IMR-90 (cell line): Measurements from ENCODE around the gene GPR183. TPM values are rescaled to one million over a fixed set of nuclear protein-coding genes. Genes with fewer than 3 reads are reported as not detected.

Experiments used
- ATAC-seq: fragments of 200-7000 bp; cut with Tn5 transposase; 2 replicates; pipeline ENCODE4 v1.9.1; 2020; ENCODE audit warnings: low read depth, mild to moderate bottlenecking, moderate library complexity
- BruUV-seq: library from RNA; stranded (reverse); fragments of 400-500 nt; replicated peaks from 2 replicates; lab custom pipeline; 2021; lab: Mats Ljungman, UMichigan
- CTCF ChIA-PET: fragments of 300-600 bp; formaldehyde crosslinking; extraction: SDS; loops from one replicate; lab custom pipeline; 2021; ENCODE audit warnings: antibody characterized with exemption; lab: Yijun Ruan, JAX
- POLR2A ChIA-PET: fragments of 300-600 bp; sonication (Branson Sonifier 250); formaldehyde crosslinking; loops from one replicate; lab custom pipeline; 2022; ENCODE audit warnings: antibody characterized with exemption; ENCODE audit not compliant: unreplicated experiment; lab: Charles Lee
- DNase-seq: peaks from one replicate; pipeline ENCODE4 v3.0.0; 2013
- H2AFZ ChIP-seq: replicated peaks from 2 replicates; pipeline ENCODE3; 2013; ENCODE audit warnings: low read length, mild to moderate bottlenecking; ENCODE audit not compliant: poor library complexity
- H2AK5ac ChIP-seq: 2 replicates; pipeline ENCODE4 v1.6.1; 2013; ENCODE audit warnings: low read depth, low read length, inconsistent platforms
- H2AK9ac ChIP-seq: replicated peaks from 2 replicates; pipeline ENCODE3; 2013; ENCODE audit warnings: mild to moderate bottlenecking, low read depth, low read length, moderate library complexity; ENCODE audit not compliant: poor library complexity
- H2BK120ac ChIP-seq: 2 replicates; pipeline ENCODE4 v1.6.1; 2013; ENCODE audit warnings: low read depth, low read length, inconsistent platforms
- H2BK15ac ChIP-seq: 3 replicates; pipeline ENCODE4 v1.6.1; 2013; ENCODE audit warnings: low read depth, low read length, inconsistent platforms
- H2BK20ac ChIP-seq: 2 replicates; pipeline ENCODE4 v1.6.1; 2013; ENCODE audit warnings: low read depth, mild to moderate bottlenecking, inconsistent platforms, low read length, moderate library complexity
- H2BK5ac ChIP-seq: 2 replicates; pipeline ENCODE4 v1.6.1; 2013; ENCODE audit warnings: mild to moderate bottlenecking, low read depth, low read length, inconsistent platforms; ENCODE audit not compliant: poor library complexity, severe bottlenecking
- H3K14ac ChIP-seq: replicated peaks from 2 replicates; pipeline ENCODE4 v1.6.1; 2013; ENCODE audit warnings: low read depth, low read length, inconsistent platforms
- H3K18ac ChIP-seq: 2 replicates; pipeline ENCODE4 v1.6.1; 2013; ENCODE audit warnings: low read depth, low read length, control low read depth
- H3K23ac ChIP-seq: 2 replicates; pipeline ENCODE4 v1.6.1; 2013; ENCODE audit warnings: low read depth, low read length, inconsistent platforms
- H3K27ac ChIP-seq: 2 replicates; pipeline ENCODE4 v1.5.1; 2013; ENCODE audit warnings: mild to moderate bottlenecking, control low read depth, low read length; ENCODE audit not compliant: insufficient read depth
- H3K27me3 ChIP-seq: 2 replicates; pipeline ENCODE4 v1.6.1; 2013; ENCODE audit warnings: low read length; ENCODE audit not compliant: control insufficient read depth, insufficient read depth
- H3K36me3 ChIP-seq: 2 replicates; pipeline ENCODE4 v1.6.1; 2013; ENCODE audit warnings: low read length, mixed read lengths; ENCODE audit not compliant: control insufficient read depth, insufficient read depth
- H3K4ac ChIP-seq: 2 replicates; pipeline ENCODE4 v1.6.1; 2013; ENCODE audit warnings: low read depth, low read length, inconsistent platforms
- H3K4me1 ChIP-seq: 2 replicates; pipeline ENCODE4 v1.6.1; 2013; ENCODE audit warnings: low read length, mixed read lengths; ENCODE audit not compliant: control insufficient read depth, insufficient read depth
- H3K4me2 ChIP-seq: 2 replicates; pipeline ENCODE4 v1.6.1; 2013; ENCODE audit warnings: low read depth, mild to moderate bottlenecking, control low read depth, low read length, moderate library complexity
- H3K4me3 ChIP-seq: 2 replicates; pipeline ENCODE4 v1.5.1; 2013; ENCODE audit warnings: low read depth, mild to moderate bottlenecking, control low read depth, low read length, moderate library complexity; ENCODE audit not compliant: insufficient read depth
- H3K56ac ChIP-seq: 2 replicates; pipeline ENCODE4 v1.6.1; 2013; ENCODE audit warnings: low read length, inconsistent platforms; ENCODE audit not compliant: insufficient read depth; ENCODE audit errors: extremely low read depth
- H3K79me1 ChIP-seq, 2 experiments: 2 replicates each; pipeline ENCODE4 v1.6.1; 2013; ENCODE audit warnings: low read length in 2 of 2, inconsistent platforms in 1 of 2, low read depth in 1 of 2
- H3K9ac ChIP-seq: 2 replicates; pipeline ENCODE4 v1.6.1; 2013; ENCODE audit warnings: low read depth, low read length, control low read depth
- H3K9me1 ChIP-seq: 2 replicates; pipeline ENCODE4 v1.6.1; 2013; ENCODE audit warnings: low read length, inconsistent platforms; ENCODE audit not compliant: insufficient read depth
- H3K9me3 ChIP-seq: 2 replicates; pipeline ENCODE4 v1.6.1; 2013; ENCODE audit warnings: low read length; ENCODE audit not compliant: control insufficient read depth, insufficient read depth
- H4K20me1 ChIP-seq: 2 replicates; pipeline ENCODE4 v1.6.1; 2013; ENCODE audit warnings: low read length, inconsistent platforms; ENCODE audit not compliant: insufficient read depth
- H4K5ac ChIP-seq: 2 replicates; pipeline ENCODE4 v1.6.1; 2013; ENCODE audit warnings: mild to moderate bottlenecking, low read depth, low read length, control low read depth
- H4K8ac ChIP-seq, 2 experiments: 2 replicates each; pipeline ENCODE4 v1.6.1; 2013; ENCODE audit warnings: low read depth in 2 of 2, low read length in 2 of 2, control low read depth in 1 of 2, inconsistent platforms in 1 of 2
- H4K91ac ChIP-seq: 2 replicates; pipeline ENCODE4 v1.6.1; 2013; ENCODE audit warnings: low read depth, low read length, inconsistent platforms; ENCODE audit not compliant: insufficient read depth
- BHLHE40 ChIP-seq: fragments of 150-350 bp; IDR thresholded peaks from 2 replicates; pipeline ENCODE4 v1.6.1; 2016; ENCODE audit warnings: mild to moderate bottlenecking, low read depth, low read length
- CEBPB ChIP-seq: IDR thresholded peaks from 2 replicates; pipeline ENCODE4 v1.6.1; 2012; ENCODE audit warnings: low read depth, low read length, improper control_type of control experiment
- CHD1 ChIP-seq: IDR thresholded peaks from 2 replicates; pipeline ENCODE4 v1.6.1; 2012; ENCODE audit warnings: low read depth, low read length, improper control_type of control experiment
- FOS ChIP-seq: fragments of 150-350 bp; IDR thresholded peaks from 2 replicates; pipeline ENCODE4 v1.6.1; 2016; ENCODE audit warnings: low read depth, low read length
- MAFK ChIP-seq: IDR thresholded peaks from 2 replicates; pipeline ENCODE4 v1.6.1; 2012; ENCODE audit warnings: low read depth, low read length, improper control_type of control experiment
- MAZ ChIP-seq: IDR thresholded peaks from 2 replicates; pipeline ENCODE4 v1.6.1; 2012; ENCODE audit warnings: low read depth, mild to moderate bottlenecking, low read length, improper control_type of control experiment, moderate library complexity, borderline replicate concordance
- MXI1 ChIP-seq: IDR thresholded peaks from 2 replicates; pipeline ENCODE4 v1.6.1; 2012; ENCODE audit warnings: low read depth, mild to moderate bottlenecking, low read length, moderate library complexity, borderline replicate concordance
- NFE2L2 ChIP-seq: fragments of 150-350 bp; IDR thresholded peaks from 2 replicates; pipeline ENCODE4 v1.6.1; 2016; ENCODE audit warnings: low read depth, mild to moderate bottlenecking, low read length
- POLR2A ChIP-seq: IDR thresholded peaks from 2 replicates; pipeline ENCODE4 v1.6.1; 2012; ENCODE audit warnings: mild to moderate bottlenecking, low read depth, low read length
- RAD21 ChIP-seq: IDR thresholded peaks from 2 replicates; pipeline ENCODE4 v1.6.1; 2012; ENCODE audit warnings: low read length, improper control_type of control experiment
- RCOR1 ChIP-seq: IDR thresholded peaks from 2 replicates; pipeline ENCODE4 v1.6.1; 2012; ENCODE audit warnings: mild to moderate bottlenecking, low read length, improper control_type of control experiment; ENCODE audit not compliant: insufficient replicate concordance
- RFX5 ChIP-seq: IDR thresholded peaks from 2 replicates; pipeline ENCODE4 v1.8.0; 2012; ENCODE audit warnings: low read depth, mild to moderate bottlenecking, low read length, moderate library complexity
- SMC3 ChIP-seq: fragments of 150-350 bp; IDR thresholded peaks from 2 replicates; pipeline ENCODE4 v1.6.1; 2016; ENCODE audit warnings: low read depth, mild to moderate bottlenecking, antibody characterized with exemption, low read length, moderate library complexity
- WGBS, 2 experiments: methylation state at CpG; one replicate each; pipeline versions ENCODE4 v1.1.5 to v1.1.7; 2013; ENCODE audit warnings: missing lambda C conversion rate in 2 of 2; ENCODE audit not compliant: insufficient read length in 1 of 2; ENCODE audit errors: extremely low coverage in 2 of 2; 5-methylcytosine and 5-hydroxymethylcytosine counted together
- dilution Hi-C: fragments of 300-500 bp; cut with HindIII; formaldehyde crosslinking; loops from one replicate; pipeline ENCODE4 v1.14.3; 2018; ENCODE audit warnings: low sequenced_read_pairs; ENCODE audit not compliant: unreplicated experiment
- in situ Hi-C: fragments of 300-500 bp; cut with MboI; formaldehyde crosslinking; loops from 3 replicates; pipeline ENCODE4 v1.14.3; 2019; ENCODE audit warnings: low sequenced_read_pairs, inconsistent platforms, mixed read lengths
- intact Hi-C: fragments of 100-400 bp; cut with micrococcal nuclease; formaldehyde crosslinking; loops from 2 replicates; pipeline ENCODE4 v1.10.0; 2022
- polyA plus RNA-seq, 3 experiments: library from polyadenylated mRNA; depleted of rRNA; stranded (reverse); fragments of >200 nt; gene quantifications; 2 replicates each; pipeline ENCODE4 v1.2.3, GENCODE V29; 2012; ENCODE audit warnings: low replicate concordance in 1 of 3
- total RNA-seq: library from RNA; depleted of rRNA; stranded (reverse); fragments of >200 nt; gene quantifications from 2 replicates; pipeline ENCODE4 v1.2.3, GENCODE V29; 2012
- TF ChIP-seq, protein P1 (sequence below): conservative IDR thresholded peaks from 2 replicates; pipeline ENCODE4 v1.5.1; 2012; ENCODE audit warnings: mild to moderate bottlenecking, low read depth, low read length, improper control_type of control experiment
- TF ChIP-seq, protein P2 (sequence below): fragments of 150-350 bp; IDR thresholded peaks from 2 replicates; pipeline ENCODE4 v1.6.1; 2016; ENCODE audit warnings: low read depth, mild to moderate bottlenecking, low read length, moderate library complexity, borderline replicate concordance
- TF ChIP-seq, protein P3 (sequence below): fragments of 150-350 bp; IDR thresholded peaks from 2 replicates; pipeline ENCODE4 v1.6.1; 2017; ENCODE audit warnings: mild to moderate bottlenecking, antibody characterized with exemption, low read length, low read depth

GPR183 gene
- total and polyA plus RNA-seq, 2 of the 4 experiments (the other 2 are of a cell fraction): 0.18 to 0.31 TPM

DNA sequence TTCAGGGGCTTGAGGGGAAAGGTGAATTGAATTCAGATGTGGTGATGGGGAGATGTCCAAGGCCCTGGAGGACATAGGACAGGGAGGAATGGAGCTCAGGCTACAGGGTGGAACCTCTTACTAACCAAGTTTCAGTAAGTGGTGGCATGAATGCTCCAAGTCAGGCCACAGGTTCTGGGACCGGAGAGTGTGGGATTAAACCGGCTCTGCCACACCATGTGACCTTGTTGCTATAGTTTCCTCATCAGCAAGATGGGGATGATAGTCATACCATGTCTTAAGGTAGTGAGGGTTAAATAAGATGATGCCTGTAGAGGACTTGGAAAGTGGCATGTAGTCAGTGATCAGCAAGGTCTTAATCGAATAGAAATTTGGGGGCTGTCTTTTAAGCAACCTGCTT is 16.3 kb downstream of the GPR183 start:
- H3K9ac ChIP-seq: no peak overlapping the region
- H3K4ac ChIP-seq: no peak overlapping the region
- DNase-seq (no peak), ATAC-seq (no peak)
- H3K9me3 ChIP-seq: no peaks in the 10 kb centered on the region
- no peak overlapping the region for H2BK20ac ChIP-seq
- peaks cover under 1% of the 10 kb centered on the region; the same call in 1 of the 2 replicates for H3K4me1 ChIP-seq
- WGBS, 2 experiments: 86% methylated on average over 1 of the region's 3 CpGs; no CpG with 5 or more reads in 1 of the 2 experiments
- no peak overlapping the region for H3K27ac ChIP-seq
- H3K4me2 ChIP-seq: no peak overlapping the region
- intact Hi-C loops (no loop called here), dilution Hi-C loops (no loop called here), in situ Hi-C loops (no loop called here)
- H4K5ac ChIP-seq: no peak overlapping the region
- no peak overlapping the region for H2BK5ac ChIP-seq
- no peak overlapping the region for H4K8ac ChIP-seq
- H3K36me3 ChIP-seq: no peaks in the 10 kb centered on the region; the same call in 1 of the 2 replicates
- H3K9me1 ChIP-seq: peaks cover 4% of the 10 kb centered on the region; the same call in 1 of the 2 replicates
- H3K23ac ChIP-seq: no peak overlapping the region; the same call in 1 of the 2 replicates
- H4K91ac ChIP-seq: no peak overlapping the region
- no peak overlapping the region for H2BK120ac ChIP-seq
- CTCF ChIA-PET: no interaction called here
- POLR2A ChIA-PET: no interaction called here
- no TSS peak for BruUV-seq
- H3K27me3 ChIP-seq: no peaks in the 10 kb centered on the region
- no peak overlapping the region for H2AK5ac ChIP-seq
- H2AFZ ChIP-seq: no peak overlapping the region
- H3K4me3 ChIP-seq: no peak overlapping the region
- TF ChIP-seq POLR2A (no peak), FOS (no peak), MXI1 (no peak), RCOR1 (no peak), CHD1 (no peak), NFE2L2 (no peak), RFX5 (no peak), RAD21 (no peak), BHLHE40 (no peak), MAFK (no peak), SMC3 (no peak), CEBPB (no peak), MAZ (no peak)
- TF ChIP-seq, protein P1, sequence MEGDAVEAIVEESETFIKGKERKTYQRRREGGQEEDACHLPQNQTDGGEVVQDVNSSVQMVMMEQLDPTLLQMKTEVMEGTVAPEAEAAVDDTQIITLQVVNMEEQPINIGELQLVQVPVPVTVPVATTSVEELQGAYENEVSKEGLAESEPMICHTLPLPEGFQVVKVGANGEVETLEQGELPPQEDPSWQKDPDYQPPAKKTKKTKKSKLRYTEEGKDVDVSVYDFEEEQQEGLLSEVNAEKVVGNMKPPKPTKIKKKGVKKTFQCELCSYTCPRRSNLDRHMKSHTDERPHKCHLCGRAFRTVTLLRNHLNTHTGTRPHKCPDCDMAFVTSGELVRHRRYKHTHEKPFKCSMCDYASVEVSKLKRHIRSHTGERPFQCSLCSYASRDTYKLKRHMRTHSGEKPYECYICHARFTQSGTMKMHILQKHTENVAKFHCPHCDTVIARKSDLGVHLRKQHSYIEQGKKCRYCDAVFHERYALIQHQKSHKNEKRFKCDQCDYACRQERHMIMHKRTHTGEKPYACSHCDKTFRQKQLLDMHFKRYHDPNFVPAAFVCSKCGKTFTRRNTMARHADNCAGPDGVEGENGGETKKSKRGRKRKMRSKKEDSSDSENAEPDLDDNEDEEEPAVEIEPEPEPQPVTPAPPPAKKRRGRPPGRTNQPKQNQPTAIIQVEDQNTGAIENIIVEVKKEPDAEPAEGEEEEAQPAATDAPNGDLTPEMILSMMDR: no peak
- TF ChIP-seq, protein P2, sequence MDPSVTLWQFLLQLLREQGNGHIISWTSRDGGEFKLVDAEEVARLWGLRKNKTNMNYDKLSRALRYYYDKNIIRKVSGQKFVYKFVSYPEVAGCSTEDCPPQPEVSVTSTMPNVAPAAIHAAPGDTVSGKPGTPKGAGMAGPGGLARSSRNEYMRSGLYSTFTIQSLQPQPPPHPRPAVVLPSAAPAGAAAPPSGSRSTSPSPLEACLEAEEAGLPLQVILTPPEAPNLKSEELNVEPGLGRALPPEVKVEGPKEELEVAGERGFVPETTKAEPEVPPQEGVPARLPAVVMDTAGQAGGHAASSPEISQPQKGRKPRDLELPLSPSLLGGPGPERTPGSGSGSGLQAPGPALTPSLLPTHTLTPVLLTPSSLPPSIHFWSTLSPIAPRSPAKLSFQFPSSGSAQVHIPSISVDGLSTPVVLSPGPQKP: no peak
- TF ChIP-seq, protein P3, sequence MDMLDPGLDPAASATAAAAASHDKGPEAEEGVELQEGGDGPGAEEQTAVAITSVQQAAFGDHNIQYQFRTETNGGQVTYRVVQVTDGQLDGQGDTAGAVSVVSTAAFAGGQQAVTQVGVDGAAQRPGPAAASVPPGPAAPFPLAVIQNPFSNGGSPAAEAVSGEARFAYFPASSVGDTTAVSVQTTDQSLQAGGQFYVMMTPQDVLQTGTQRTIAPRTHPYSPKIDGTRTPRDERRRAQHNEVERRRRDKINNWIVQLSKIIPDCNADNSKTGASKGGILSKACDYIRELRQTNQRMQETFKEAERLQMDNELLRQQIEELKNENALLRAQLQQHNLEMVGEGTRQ: no peak
- H3K18ac ChIP-seq: no peak overlapping the region
- H2AK9ac ChIP-seq: no peak overlapping the region
- H3K79me1 ChIP-seq: peaks cover 14 to 15% of the 10 kb centered on the region in 2 experiments; a peak in 3 of 4 replicates
- no peak overlapping the region for H3K14ac ChIP-seq
- H4K20me1 ChIP-seq: no peaks in the 10 kb centered on the region
- H3K56ac ChIP-seq: no peak overlapping the region
- no peak overlapping the region for H2BK15ac ChIP-seq
